Measurements from ENCODE around the gene CEACAM5.

Gene CEACAM5

GRCh38 chr19:41708481-41708880, at the start of gene CEACAM5:
Gene CEACAM5, plus strand, starts transcription at chr19:41708626. Its CDS starts 106 bp downstream, at chr19:41708732.
- peak; percentile 12 for DNase-seq

GRCh38 chr19:41666075-41666474, 42.4 kb upstream of the CEACAM5 start:
- no peak for DNase-seq

- DNase-seq, result no peak
These were observed 40.1 kb upstream of the CEACAM5 start for GRCh38 chr19:41668315-41668714.

- no peak for DNase-seq
These were observed 37.7 kb upstream of the CEACAM5 start for GRCh38 chr19:41670755-41671154.

- no peak for DNase-seq
These were observed 36.9 kb upstream of the CEACAM5 start for GRCh38 chr19:41671486-41671885.

- no peak for DNase-seq
These were observed 26.0 kb upstream of the CEACAM5 start for GRCh38 chr19:41682437-41682836.

- DNase-seq, result no peak
These were observed 21.0 kb upstream of the CEACAM5 start for GRCh38 chr19:41687419-41687818.

- no peak for DNase-seq
These were observed 20.3 kb upstream of the CEACAM5 start, which contains the start of gene CEACAM7 for GRCh38 chr19:41688098-41688497. Gene CEACAM7, minus strand, starts transcription at chr19:41688270. Its CDS starts 105 bp downstream, at chr19:41688165.

- no peak for DNase-seq
These were observed 19.7 kb upstream of the CEACAM5 start for GRCh38 chr19:41688687-41689086.

- no peak for DNase-seq
These were observed 18.2 kb upstream of the CEACAM5 start for GRCh38 chr19:41689993-41690800.

- no peak for DNase-seq
These were observed 17.7 kb upstream of the CEACAM5 start for GRCh38 chr19:41690801-41691065.

- DNase-seq, result peak; percentile 30
These were observed 17.0 kb upstream of the CEACAM5 start for GRCh38 chr19:41691268-41691970.

- no peak for DNase-seq
These were observed 14.2 kb upstream of the CEACAM5 start for GRCh38 chr19:41694196-41694595.

GRCh38 chr19:41694831-41695635, 13.4 kb upstream of the CEACAM5 start:
- DNase-seq, result no peak

GRCh38 chr19:41695745-41696144, 12.7 kb upstream of the CEACAM5 start:
- DNase-seq, result no peak

- DNase-seq, result no peak
These were observed 11.8 kb upstream of the CEACAM5 start for GRCh38 chr19:41696402-41697197.

GRCh38 chr19:41697198-41697855, 11.1 kb upstream of the CEACAM5 start:
- DNase-seq, result no peak

GRCh38 chr19:41698746-41699230, 9.6 kb upstream of the CEACAM5 start:
- DNase-seq, result no peak

- DNase-seq, result no peak
These were observed 9.0 kb upstream of the CEACAM5 start for GRCh38 chr19:41699231-41699967.

- no peak for DNase-seq
These were observed 8.5 kb upstream of the CEACAM5 start for GRCh38 chr19:41699968-41700323.

Measured in NCI-H146 (cell line).